SK-N-SH (cell line): ENCODE measurements around the gene BNC2.

Experiments used
- CTCF ChIP-seq: fragments of 200-600 bp; sonication (generic); IDR thresholded peaks from 2 replicates; pipeline ENCODE4 v1.6.1; 2017; ENCODE audit warnings: antibody characterized with exemption, mild to moderate bottlenecking, moderate library complexity
- FOSL2 ChIP-seq: IDR thresholded peaks from 2 replicates; pipeline ENCODE4 v1.4.0; 2012; ENCODE audit warnings: low read depth, mild to moderate bottlenecking, moderate library complexity, borderline replicate concordance
- POLR2AphosphoS5 ChIP-seq: IDR thresholded peaks from 2 replicates; pipeline ENCODE4 v1.6.1; 2012; ENCODE audit warnings: low read depth, low read length
- RFX5 ChIP-seq: IDR thresholded peaks from 2 replicates; pipeline ENCODE4 v1.6.1; 2012; ENCODE audit warnings: mild to moderate bottlenecking, improper control_type of control experiment, low read length
- TEAD4 ChIP-seq: IDR thresholded peaks from 2 replicates; pipeline ENCODE4 v1.4.0; 2012; ENCODE audit warnings: mild to moderate bottlenecking, borderline replicate concordance; ENCODE audit not compliant: insufficient read depth

DNA sequence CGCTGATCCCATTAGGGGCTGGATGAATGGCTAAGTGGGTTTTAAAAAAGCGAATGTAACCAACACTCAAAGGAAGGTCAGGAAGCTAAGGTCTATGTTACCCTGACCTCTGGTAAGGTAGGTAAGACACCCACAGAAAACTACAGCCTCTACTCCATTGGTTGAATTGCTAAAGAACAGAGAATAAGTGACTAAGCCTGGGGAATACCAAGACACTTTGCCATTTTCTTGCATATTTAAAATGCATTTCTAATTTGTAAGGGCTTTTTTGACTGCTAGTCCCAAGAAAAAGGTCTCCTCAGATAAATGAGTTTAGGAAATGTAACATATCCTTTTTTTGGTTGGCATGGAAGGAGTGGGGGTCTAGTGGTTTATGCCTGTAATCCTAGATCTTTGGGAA is 368.7 kb downstream of the BNC2 start:
- TF ChIP-seq RFX5 (no peak), POLR2AphosphoS5 (no peak), TEAD4 (no peak), FOSL2 (no peak), CTCF (no peak)
